Fibroblast of pulmonary artery (primary cell): ENCODE results near the gene APBA3.
"Not testable (repeated sequence)": the region's sequence is repeated elsewhere in the genome, so short reads cannot be mapped to it uniquely, and the experiment has no call there.

ENCODE experiments used
- DNase-seq: peaks from one replicate; pipeline ENCODE4 v3.0.0-alpha.2; 2010; ENCODE audit warnings: low read depth
- H3K4me3 ChIP-seq: replicated peaks from 2 replicates; pipeline ENCODE4 v1.5.1; 2011; ENCODE audit warnings: low read depth, mild to moderate bottlenecking, control low read depth, low read length, moderate library complexity
- TF ChIP-seq, protein P1 (sequence below): IDR thresholded peaks from 2 replicates; pipeline ENCODE4 v1.5.1; 2011; ENCODE audit warnings: mild to moderate bottlenecking, control low read depth, low read length, inconsistent platforms; ENCODE audit errors: missing control alignments

The APBA3 gene

GRCh38 chr19:3769494-3769893 lies 8.0 kb upstream of the APBA3 start:
- TF ChIP-seq, protein P1, sequence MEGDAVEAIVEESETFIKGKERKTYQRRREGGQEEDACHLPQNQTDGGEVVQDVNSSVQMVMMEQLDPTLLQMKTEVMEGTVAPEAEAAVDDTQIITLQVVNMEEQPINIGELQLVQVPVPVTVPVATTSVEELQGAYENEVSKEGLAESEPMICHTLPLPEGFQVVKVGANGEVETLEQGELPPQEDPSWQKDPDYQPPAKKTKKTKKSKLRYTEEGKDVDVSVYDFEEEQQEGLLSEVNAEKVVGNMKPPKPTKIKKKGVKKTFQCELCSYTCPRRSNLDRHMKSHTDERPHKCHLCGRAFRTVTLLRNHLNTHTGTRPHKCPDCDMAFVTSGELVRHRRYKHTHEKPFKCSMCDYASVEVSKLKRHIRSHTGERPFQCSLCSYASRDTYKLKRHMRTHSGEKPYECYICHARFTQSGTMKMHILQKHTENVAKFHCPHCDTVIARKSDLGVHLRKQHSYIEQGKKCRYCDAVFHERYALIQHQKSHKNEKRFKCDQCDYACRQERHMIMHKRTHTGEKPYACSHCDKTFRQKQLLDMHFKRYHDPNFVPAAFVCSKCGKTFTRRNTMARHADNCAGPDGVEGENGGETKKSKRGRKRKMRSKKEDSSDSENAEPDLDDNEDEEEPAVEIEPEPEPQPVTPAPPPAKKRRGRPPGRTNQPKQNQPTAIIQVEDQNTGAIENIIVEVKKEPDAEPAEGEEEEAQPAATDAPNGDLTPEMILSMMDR, result no peak
- H3K4me3 ChIP-seq, result no peak overlapping the region
- no peak for DNase-seq

- H3K4me3 ChIP-seq, result no peak overlapping the region
- DNase-seq, result no peak
- TF ChIP-seq, protein P1, result no peak
These were observed 7.2 kb upstream of the APBA3 start for GRCh38 chr19:3768748-3769099.

DNA sequence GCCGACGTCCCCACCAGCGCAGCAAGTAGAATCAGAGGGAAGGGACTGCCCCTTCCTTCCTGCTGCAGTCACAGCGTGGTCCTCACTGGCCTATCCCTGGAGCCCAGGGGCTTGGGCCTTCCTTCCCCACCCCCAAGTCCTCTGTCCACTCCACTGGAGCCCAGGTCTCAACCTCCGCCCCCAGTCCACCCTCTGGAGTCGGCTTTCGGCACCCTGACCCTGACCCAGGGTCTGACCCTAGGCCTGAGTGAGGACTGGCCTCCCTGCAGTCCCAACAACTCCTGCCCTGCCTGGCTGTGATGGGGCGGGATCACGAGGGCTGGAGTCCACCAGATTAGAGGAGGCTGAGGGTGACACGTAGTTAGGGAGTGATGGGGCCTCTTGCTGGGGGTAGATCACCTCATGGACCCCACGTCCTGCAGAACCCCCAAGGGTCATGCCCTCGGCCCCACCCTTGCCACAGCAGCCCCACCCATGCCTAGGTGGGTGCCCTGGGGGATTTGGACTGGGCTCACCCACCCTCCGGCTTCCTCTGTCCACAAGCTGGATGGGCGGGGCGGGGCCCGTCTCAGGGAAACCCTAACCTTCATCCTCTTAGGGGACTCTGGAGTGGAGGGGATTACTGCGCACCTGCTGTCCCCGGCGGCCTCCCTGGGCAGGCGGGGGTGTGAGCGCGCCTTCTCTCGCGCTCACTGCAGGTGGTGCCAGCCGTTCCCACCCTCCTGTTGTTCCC lies 6.7 kb upstream of the APBA3 start:
- TF ChIP-seq, protein P1, result no peak
- no peak overlapping the region for H3K4me3 ChIP-seq
- DNase-seq, result no peak

DNA sequence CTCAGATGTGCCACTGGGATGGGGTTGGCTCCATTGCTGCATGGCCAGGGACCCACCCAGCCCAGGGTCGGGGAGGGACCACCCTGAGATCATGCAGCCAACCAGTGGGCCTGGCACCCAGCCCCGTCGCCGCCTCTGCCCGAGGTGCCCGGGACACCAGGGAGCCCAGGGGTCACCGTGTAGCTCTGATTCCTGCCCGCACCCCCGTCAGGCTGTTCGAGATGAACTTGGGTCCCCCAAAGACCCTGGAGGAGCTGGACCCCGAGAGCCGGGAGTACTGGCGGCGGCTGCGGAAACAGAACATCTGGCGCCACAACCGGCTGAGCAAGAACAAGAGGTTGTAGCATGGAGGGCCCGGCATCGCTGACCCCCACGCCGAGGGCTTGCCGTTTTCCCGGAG lies 5.6 kb upstream of the APBA3 start:
- no peak for DNase-seq
- no peak overlapping the region for H3K4me3 ChIP-seq
- TF ChIP-seq, protein P1, result no peak

DNA sequence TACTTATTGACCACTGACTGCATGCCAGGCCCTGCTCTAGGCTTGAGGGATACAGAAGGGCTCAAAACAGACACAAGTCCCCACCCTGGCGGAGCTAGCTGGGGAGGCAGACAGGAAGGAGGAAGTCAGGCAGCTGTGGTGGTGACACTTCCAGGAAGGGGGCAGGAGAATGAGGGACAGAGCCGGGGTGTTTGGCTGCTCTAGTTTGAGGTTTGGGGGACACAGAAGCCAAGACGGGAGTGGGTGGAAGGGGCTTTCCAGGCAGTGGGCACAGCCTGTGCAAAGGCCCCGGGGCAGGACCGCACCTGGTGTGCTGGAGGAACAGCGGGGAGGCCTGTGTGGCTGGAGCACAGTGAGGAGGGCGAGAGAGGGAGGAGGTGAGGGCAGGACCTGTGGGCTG lies 5.0 kb upstream of the APBA3 start:
- DNase-seq, result no peak
- H3K4me3 ChIP-seq, result no peak overlapping the region
- TF ChIP-seq, protein P1, result no peak

DNA sequence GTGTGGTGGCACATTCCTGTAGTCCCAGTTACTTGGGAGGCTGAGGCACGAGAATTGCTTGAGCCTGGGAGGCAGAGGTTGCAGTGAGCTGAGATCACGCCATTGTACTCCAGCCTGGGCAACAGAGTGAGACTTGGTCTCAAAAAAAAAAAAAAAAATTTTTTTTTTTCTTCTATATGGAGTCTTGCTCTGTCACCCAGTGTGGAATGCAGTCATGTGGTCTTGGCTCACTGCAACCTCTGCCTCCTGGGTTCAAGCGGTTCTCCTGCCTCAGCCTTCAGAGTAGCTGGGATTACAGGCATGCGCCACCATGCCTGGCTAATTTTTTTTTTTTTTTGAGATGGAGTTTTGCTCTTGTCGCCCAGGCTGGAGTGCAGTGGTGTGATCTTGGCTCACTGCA lies 4.3 kb upstream of the APBA3 start:
- not testable (repeated sequence) for H3K4me3 ChIP-seq, DNase-seq

- no peak for DNase-seq
- no peak overlapping the region for H3K4me3 ChIP-seq
- TF ChIP-seq, protein P1, result no peak
These were observed 3.6 kb upstream of the APBA3 start for GRCh38 chr19:3765121-3765520.
